Keratinocyte (primary cell): ENCODE data around the gene CCNY. TPM values are rescaled to one million over a fixed set of nuclear protein-coding genes. Genes with fewer than 3 reads are reported as not detected.

ENCODE experiments used
- DNase-seq: peaks from one replicate; pipeline ENCODE4 v3.0.0-alpha.2; 2011; ENCODE audit warnings: low read depth, missing footprints, low spot score
- FAIRE-seq: peaks from 2 replicates; lab custom pipeline; 2011; peaks lifted over from hg19 to GRCh38; lab: Jason Lieb, UNC
- H2AFZ ChIP-seq: 2 replicates; pipeline ENCODE4 v1.6.0; 2012; ENCODE audit warnings: low read length, control low read depth, inconsistent platforms; ENCODE audit not compliant: control insufficient read depth
- H3K27ac ChIP-seq: 2 replicates; pipeline ENCODE4 v1.5.1; 2011; ENCODE audit warnings: low read length; ENCODE audit not compliant: control insufficient read depth, insufficient read depth
- H3K27me3 ChIP-seq: 3 replicates; pipeline ENCODE4 v1.6.0; 2011; ENCODE audit warnings: low read length; ENCODE audit not compliant: control insufficient read depth, insufficient read depth; ENCODE audit errors: extremely low read depth
- H3K36me3 ChIP-seq, 2 experiments: 2 replicates in 1 of 2; 3 replicates in 1 of 2; pipeline ENCODE4 v1.5.1; 2011; ENCODE audit warnings: low read length in 2 of 2, mild to moderate bottlenecking in 1 of 2; ENCODE audit not compliant: control insufficient read depth in 2 of 2, insufficient read depth in 2 of 2; ENCODE audit errors: extremely low read depth in 1 of 2
- H3K4me1 ChIP-seq: 3 replicates; pipeline ENCODE4 v1.5.1; 2011; ENCODE audit warnings: low read length; ENCODE audit not compliant: control insufficient read depth, insufficient read depth; ENCODE audit errors: extremely low read depth
- H3K4me2 ChIP-seq: 3 replicates; pipeline ENCODE4 v1.6.0; 2011; ENCODE audit warnings: low read depth, low read length; ENCODE audit not compliant: control insufficient read depth, insufficient read depth; ENCODE audit errors: extremely low read depth
- H3K4me3 ChIP-seq, 3 experiments: fragments of 200-600 bp in 1 of 3; sonication (generic) in 1 of 3; 2 replicates in 2 of 3; 3 replicates in 1 of 3; pipeline ENCODE4 v1.5.1; 2011 to 2016; ENCODE audit warnings: low read length in 3 of 3, mild to moderate bottlenecking in 3 of 3, control low read depth in 2 of 3, inconsistent platforms in 1 of 3, low read depth in 1 of 3, mixed read lengths in 1 of 3, mixed run types in 1 of 3, moderate library complexity in 1 of 3; ENCODE audit not compliant: control insufficient read depth in 2 of 3, insufficient read depth in 2 of 3; ENCODE audit errors: extremely low read depth in 1 of 3
- H3K79me2 ChIP-seq: 2 replicates; pipeline ENCODE4 v1.6.0; 2012; ENCODE audit warnings: low read length; ENCODE audit not compliant: control insufficient read depth, insufficient read depth
- H3K9ac ChIP-seq: 3 replicates; pipeline ENCODE4 v1.6.0; 2011; ENCODE audit warnings: low read length; ENCODE audit not compliant: control insufficient read depth, insufficient read depth; ENCODE audit errors: extremely low read depth
- H3K9me1 ChIP-seq: 3 replicates; pipeline ENCODE4 v1.6.0; 2011; ENCODE audit warnings: low read length; ENCODE audit not compliant: control insufficient read depth, insufficient read depth; ENCODE audit errors: extremely low read depth
- H3K9me3 ChIP-seq: 2 replicates; pipeline ENCODE4 v1.5.1; 2012; ENCODE audit warnings: low read depth, low read length; ENCODE audit not compliant: control insufficient read depth
- H4K20me1 ChIP-seq: 3 replicates; pipeline ENCODE4 v1.6.0; 2011; ENCODE audit warnings: low read length; ENCODE audit not compliant: control insufficient read depth, insufficient read depth; ENCODE audit errors: extremely low read depth
- CTCF ChIP-seq, 3 experiments: IDR thresholded peaks in 1 of 3; conservative IDR thresholded peaks in 1 of 3; optimal IDR thresholded peaks in 1 of 3; 2 replicates in 2 of 3; 3 replicates in 1 of 3; pipeline versions ENCODE3 to v1.5.1; 2011; ENCODE audit warnings: low read length in 3 of 3, mild to moderate bottlenecking in 3 of 3, moderate library complexity in 2 of 3, control low read depth in 1 of 3, inconsistent platforms in 1 of 3; ENCODE audit not compliant: insufficient read depth in 2 of 3; ENCODE audit errors: extremely low read depth in 1 of 3
- EZH2 ChIP-seq: IDR thresholded peaks from one replicate; pipeline ENCODE4 v1.6.1; 2012; ENCODE audit warnings: inconsistent platforms, mild to moderate bottlenecking, low read length, moderate library complexity
- dilution Hi-C: fragments of 300-500 bp; cut with MboI; formaldehyde crosslinking; loops from one replicate; pipeline ENCODE4 v1.7.0; 2020; ENCODE audit warnings: low sequenced_read_pairs; ENCODE audit not compliant: extremely low pct_ligation_motif_present
- polyA plus RNA-seq, 5 experiments: library from polyadenylated mRNA; depleted of rRNA in 3 of 5; stranded (reverse) in 3 of 5; stranded (forward) in 1 of 5; unstranded in 1 of 5; fragments of >200 nt; gene quantifications; 1 replicate in 1 of 5; 2 replicates in 3 of 5; 3 replicates in 1 of 5; pipeline versions ENCODE4 v1.2.1 to v1.2.3, GENCODE V29; 2011 to 2012; ENCODE audit warnings: missing spikeins in 2 of 5, low read depth in 1 of 5, low replicate concordance in 1 of 5

CCNY gene
- polyA plus RNA-seq, 1 donor (not counting 4 experiments of a cell fraction or from before 2014, with no cell fraction given): 58.9 TPM

GRCh38 chr10:35565602-35566081 is 229.3 kb downstream of the CCNY start:
- Histone ChIP-seq H3K79me2 (peaks cover 2% of the 10 kb centered on the region), H3K9me3 (no peaks in the 10 kb centered on the region), H4K20me1 (no peaks in the 10 kb centered on the region), H3K27me3 (no peaks in the 10 kb centered on the region), H3K4me3 (no peak overlapping the region), H3K9ac (no peak overlapping the region), H3K36me3 (peaks cover 16 to 27% of the 10 kb centered on the region in 2 experiments), H3K9me1 (no peaks in the 10 kb centered on the region), H2AFZ (no peak overlapping the region), H3K27ac (no peak overlapping the region), H3K4me2 (no peak overlapping the region), H3K4me1 (no peaks in the 10 kb centered on the region)
- dilution Hi-C loops: no loop called here
- DNase-seq: no peak
- FAIRE-seq: no peak
- TF ChIP-seq CTCF (optimal IDR thresholded peaks at IDR 0.05 in 1 of 3, IDR thresholded peaks at IDR 0.05 in 1 of 3, conservative IDR thresholded peaks at IDR 0.05 in 1 of 3; ENCODE audit: extremely low read depth in 1 of 3, insufficient read depth in 2 of 3, low read length in 3 of 3) (no peak), EZH2 (no peak)

DNA sequence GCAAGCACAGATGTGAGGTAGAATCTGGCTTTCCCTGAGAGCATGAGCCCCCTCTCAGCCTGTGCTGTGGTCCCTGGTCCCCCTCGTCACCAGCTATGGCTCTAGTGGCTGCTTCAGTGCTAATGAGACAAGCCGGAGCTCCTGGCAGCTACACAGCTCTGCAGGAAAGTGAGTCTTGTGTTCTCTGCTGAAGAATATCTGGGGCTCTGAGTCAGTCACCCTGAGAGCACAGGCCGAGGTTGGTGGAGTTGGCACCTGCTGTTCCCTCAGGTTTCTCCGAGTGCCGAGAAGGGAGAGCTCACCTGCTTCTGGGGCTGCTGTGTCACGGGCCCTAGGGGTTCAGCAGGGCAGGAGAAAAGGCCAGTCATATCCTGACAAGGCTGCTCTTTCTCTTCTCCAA is 231.6 kb downstream of the CCNY start:
- TF ChIP-seq CTCF (optimal IDR thresholded peaks at IDR 0.05 in 1 of 3, IDR thresholded peaks at IDR 0.05 in 1 of 3, conservative IDR thresholded peaks at IDR 0.05 in 1 of 3; ENCODE audit: extremely low read depth in 1 of 3, insufficient read depth in 2 of 3, low read length in 3 of 3) (no peak), EZH2 (no peak)
- peaks cover 2% of the 10 kb centered on the region for H3K79me2 ChIP-seq
- H4K20me1 ChIP-seq: no peaks in the 10 kb centered on the region
- DNase-seq (no peak), FAIRE-seq (no peak)
- H3K4me3 ChIP-seq: no peak overlapping the region
- H3K27ac ChIP-seq: no peak overlapping the region
- no peaks in the 10 kb centered on the region for H3K9me1 ChIP-seq
- peaks cover 20 to 27% of the 10 kb centered on the region in 2 experiments for H3K36me3 ChIP-seq
- H3K4me1 ChIP-seq: no peaks in the 10 kb centered on the region
- H3K4me2 ChIP-seq: no peak overlapping the region
- H3K9me3 ChIP-seq: no peaks in the 10 kb centered on the region
- dilution Hi-C loops: no loop called here
- H3K27me3 ChIP-seq: no peaks in the 10 kb centered on the region
- H3K9ac ChIP-seq: no peak overlapping the region
- H2AFZ ChIP-seq: no peak overlapping the region
